HG03045 (cell line): Measurements from ENCODE around the gene ADPGK.

Experiments
- ATAC-seq: cut with Tn5 transposase; IDR thresholded peaks from one replicate; pipeline ENCODE4 v1.9.1; 2021; ENCODE audit warnings: mild to moderate bottlenecking, moderate library complexity; ENCODE audit not compliant: unreplicated experiment

The ADPGK gene

DNA sequence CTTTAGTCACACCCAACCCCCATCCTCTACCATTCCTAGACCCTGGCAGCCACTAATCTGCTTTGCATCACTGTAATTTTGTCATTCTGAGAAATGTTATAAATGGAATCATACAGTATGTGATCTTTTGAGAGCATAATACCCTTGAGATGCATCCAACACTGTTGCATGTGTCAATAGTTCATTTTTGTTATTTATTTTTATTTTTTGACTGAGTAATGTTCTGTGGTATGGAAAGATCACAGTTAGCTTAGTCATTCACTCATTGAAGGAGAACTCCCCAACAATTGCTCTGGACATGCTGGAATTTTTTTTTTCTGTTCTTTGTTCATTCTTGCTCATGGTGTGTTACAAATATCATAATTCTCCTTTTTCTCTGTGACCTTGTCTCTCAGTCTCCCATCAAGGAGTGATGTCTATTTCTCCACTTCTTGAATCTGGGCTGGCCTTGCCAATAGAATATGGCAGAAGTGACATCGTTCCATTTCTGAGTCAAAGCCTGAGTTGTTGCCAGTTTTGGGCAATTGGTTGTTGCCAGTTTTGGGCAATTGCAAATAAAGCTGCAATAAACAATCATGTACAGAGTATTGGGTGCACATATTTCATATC lies 6.8 kb upstream of the ADPGK start:
- ATAC-seq = no peak

DNA sequence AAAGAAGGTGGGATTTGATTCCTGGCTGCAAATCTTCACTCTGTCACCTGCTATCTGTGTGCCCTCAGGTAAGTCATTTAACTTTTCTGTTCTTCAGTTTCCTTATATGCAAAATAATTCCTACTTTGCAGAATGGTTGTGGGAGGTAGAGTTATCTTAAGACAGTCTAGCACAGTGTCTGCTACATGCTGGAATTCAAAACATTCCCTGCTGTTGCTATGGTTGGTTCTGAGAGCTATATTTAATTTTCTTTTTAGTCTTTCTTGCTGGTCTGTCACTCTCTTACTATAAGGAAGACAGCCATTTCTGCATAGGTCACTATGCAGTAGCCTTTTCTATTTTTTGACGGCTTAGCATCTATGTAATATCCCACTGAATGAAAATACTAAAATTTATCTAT lies 4.0 kb upstream of the ADPGK start:
- ATAC-seq = no peak

DNA sequence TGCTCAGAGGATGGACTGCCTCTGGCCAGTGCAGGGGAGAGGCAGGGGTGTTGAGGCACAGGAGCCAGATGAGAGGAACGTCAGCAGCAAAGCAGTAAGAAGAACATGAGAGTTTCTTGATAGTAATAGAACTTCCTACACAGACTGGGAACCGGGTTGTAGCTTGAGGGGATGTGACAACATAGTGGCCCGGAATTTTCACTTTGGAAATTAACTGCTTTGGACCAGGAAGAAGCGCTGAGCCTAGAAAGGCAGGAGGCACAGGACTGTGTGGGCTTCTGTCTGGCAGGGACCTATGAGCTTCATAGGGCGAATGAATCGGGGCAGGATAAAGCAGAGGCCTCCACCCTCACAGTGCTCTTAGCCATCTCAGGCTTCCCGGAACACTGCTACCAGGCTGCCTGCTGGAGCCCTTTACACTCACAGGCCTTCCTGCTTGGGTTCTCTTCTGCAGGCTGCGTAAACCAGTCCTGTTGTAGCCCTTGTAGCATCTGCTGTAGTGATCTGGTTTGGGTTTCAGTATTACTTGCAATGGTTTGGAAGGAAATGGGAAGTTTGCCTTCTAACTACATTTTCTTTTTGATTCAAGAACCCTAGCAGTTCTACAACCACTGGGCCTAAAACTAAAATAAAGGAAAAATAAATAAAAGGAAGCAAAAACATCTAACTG lies 3.3 kb upstream of the ADPGK start:
- ATAC-seq = no peak

DNA sequence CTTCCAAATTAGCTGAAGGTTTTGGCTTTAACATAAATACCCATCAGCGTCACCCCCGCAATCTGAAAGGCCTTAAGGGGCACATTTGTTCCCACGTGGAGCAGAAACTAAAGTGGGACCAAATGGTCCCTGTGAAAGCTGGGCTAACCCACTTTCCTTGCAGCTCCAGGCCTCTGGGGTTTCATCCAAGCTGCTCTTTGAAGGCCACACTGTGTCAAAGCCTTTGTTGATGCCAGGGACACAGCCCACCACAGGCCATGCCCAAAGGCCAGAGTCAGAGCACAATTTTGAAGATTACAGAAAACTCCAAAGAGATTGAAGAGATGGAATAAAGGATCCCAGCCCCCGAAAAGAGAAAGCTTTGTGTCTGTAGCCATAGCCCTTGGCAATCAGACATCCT lies 2.7 kb upstream of the ADPGK start:
- no peak for ATAC-seq

DNA sequence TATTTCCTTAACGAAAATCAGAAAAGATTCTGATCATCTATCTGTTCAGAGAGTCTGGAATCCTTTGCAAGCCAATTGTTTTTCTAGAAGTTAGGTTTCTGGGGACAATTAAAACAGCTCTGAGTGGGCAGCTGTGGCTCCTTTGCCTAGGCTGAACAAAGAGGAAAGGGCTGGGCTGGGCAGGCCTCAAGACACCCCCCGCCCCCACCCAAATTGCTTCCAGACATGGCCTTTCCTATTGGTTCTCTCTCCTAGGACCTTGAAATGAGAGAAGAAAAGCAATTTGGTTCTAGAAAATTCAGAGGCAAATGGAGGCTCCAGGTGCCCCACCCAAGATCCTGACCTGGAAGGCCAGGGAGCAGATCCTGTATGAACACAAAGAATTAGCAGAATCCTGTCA lies 2.3 kb upstream of the ADPGK start:
- no peak for ATAC-seq

DNA sequence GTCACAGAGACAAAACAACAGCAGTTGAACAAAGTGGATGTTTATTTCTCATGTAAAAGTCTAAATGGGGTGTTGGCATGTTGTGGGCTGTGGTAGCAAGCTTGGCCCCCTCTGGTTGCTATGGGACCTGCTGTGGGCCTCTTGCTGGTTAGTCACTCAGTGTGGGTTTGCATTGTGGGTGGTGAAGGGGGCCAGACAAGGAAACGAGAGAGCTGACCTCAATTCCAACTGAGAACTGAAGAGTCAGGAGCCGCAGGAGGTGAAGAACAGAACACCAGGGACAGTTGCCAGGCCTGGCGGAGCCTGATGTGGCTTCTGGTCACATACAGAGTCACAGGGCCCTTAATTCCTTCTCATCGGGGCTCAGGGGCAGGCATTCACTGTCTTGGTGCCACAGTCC lies 1.9 kb upstream of the ADPGK start:
- no peak for ATAC-seq

DNA sequence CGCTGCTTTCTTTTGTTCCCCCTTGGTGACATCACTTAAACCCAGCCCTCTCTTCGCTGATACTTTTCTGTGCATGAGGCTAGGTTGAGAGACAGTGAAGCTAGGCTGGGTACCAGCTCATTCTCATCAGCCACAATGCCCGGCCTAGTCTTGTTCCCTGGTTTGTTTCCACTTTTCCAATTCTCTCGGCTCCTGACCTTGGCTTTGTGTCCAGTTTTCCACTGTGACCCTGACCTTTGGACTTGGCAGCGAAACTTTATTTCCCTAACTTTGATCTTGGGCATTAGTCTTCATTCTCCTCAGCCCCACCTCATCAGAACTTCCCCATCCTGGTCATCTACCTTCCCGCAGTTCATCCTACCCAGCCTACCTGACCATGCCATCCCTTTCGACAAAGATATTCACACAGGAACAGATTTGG lies 908 bp upstream of the ADPGK start:
- no peak for ATAC-seq

DNA sequence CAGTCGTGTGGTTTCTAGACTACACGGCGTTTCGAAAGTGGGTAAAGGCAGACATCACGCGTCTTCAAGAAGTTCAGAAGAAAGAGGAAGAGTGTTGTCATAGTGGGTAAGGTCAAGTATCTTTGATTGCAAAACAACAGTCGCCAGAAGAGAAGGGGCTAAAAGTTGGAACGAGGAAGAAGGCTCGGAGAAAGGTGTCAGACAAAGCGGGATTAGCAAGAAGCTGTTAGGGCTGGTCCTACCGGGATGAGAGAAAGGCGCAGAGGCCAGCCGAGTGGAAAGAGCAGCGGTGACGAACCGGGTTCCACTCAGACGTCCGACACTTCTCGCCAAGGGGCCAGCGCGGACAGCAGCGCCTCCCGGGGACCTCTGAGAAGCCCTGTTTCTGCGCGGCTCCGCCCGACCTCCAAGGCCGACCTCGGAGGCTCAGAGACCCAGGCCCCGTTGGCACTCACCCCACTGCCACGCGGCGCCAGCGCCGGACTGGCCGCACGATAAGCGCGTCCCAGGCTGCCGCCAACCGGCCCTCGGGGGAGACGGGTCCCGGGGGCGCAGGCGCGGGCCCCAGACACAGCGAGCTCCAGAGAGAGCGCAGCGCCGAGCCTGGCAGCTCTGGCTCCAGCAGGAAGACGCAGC lies 436 bp downstream of the ADPGK start:
- peak; percentile 36 for ATAC-seq

DNA sequence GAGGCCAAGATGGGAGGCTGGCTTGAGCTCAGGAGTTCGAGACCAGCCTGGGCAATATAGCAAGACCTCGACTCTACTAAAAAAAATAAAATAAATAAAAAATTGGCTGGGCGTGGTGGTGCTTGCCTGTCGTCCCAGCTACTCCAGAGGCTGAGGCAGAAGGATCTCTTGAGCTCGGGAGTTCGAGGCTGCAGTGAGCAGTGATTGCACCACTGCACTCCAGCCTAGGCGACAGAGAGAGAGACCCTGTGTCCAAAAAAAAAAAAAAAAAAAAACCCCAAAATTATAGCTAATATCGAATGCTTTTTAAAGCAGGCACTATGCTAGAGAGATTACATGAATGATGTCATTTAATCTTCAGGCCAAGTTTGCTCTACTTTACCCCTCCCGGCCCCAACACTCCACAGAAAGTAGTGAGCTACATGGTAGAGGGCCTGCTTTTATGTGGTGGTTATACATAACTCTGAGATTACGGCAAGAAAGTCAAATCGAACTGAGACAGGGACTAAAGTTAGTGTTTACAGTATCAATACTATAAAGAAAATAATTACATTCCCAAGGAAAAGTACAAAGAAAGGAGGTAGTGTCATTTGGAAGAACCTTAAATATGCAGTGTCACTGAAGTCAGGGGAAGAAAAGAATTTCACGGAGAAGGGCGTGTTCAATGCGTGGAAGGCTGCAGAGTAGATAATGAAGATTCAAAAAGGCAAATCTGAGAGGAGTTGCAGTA lies 1.1 kb downstream of the ADPGK start:
- ATAC-seq = no peak

DNA sequence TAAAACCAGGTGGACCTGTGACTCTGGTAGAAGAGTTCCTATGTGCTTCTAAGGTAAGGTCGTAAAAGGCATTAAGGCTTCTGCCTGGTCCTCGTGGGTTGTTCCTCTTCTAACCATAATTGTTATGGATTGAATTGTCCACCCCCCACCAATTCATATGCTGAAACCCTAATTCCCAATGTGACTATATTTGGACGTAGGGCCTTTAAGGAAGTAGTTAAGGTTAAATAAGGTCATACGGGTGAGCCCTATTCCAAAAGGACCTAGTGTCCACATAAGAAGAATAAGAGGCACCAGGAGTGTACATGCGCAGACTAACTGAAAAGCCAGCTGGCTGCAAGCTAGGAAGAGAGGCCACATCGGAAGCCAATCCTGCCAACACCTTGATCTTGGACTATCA lies 1.9 kb downstream of the ADPGK start:
- no peak for ATAC-seq

DNA sequence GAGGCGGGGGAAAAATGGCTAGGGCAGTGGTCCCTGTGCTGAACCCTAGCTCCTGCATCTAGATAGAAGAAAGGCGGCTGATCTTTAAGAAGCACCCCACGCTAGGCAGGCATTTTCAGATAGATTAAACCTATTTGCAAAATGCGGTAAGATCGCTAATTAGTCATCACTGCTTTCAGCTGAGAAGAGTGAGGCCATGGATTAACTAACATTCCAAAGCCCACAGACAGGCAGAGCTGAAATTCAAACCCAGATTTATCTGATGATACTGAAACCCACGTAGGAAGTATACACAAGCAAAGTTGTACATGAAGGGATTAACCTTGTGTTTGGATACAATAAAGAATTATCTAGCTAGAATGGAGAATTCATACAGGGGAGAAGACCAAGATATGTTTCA lies 4.8 kb downstream of the ADPGK start:
- no peak for ATAC-seq

DNA sequence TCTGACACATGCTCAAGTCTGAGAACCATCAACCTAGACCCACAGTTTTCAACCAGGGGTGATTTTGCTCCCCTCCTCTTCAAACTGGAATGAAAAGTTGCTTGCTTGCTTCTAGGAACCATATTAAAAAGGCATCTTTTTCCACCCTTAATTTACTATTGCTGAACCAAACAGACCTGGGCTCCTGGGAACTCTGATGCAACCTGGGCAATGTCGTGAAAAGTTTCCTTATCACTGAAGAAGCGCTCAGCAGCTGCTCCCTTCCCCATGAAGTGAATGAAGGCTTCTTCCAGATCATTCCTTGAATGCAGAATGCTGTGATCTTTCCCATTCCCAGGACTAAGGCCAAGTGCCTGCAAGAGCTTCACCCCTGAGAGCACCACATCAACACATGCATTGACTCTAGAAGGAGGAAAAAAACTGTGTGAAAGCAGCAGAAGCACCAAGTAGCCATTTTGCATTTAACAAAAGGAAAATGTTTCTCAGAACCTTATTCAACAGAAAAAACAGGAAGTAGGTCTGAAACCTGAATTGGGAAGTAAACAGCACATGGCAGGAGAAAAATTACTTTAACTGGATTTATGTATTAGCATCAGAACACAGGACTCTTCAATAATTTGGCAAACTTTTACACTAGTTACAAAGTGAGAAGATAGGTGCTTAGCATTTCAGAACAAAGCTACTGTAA lies 8.7 kb downstream of the ADPGK start:
- no peak for ATAC-seq

DNA sequence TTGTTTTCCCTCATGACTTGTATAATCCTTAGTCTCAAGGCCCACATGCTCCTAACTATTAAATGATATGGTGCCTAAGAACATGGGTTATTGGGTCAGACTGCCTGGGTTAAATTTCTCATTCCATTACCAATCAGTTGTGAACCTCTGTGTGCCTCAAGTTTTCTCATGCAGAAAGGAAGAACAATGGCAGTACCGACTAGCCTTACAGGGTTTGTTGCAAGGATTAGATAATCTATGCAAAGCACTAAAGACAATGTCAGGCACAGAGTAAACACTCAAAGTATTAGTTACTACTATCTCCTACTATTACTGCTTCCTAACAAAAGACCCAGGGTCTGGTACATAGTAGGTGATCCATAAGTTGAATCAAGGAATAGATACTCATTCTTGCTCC lies 12.2 kb downstream of the ADPGK start:
- ATAC-seq = no peak

DNA sequence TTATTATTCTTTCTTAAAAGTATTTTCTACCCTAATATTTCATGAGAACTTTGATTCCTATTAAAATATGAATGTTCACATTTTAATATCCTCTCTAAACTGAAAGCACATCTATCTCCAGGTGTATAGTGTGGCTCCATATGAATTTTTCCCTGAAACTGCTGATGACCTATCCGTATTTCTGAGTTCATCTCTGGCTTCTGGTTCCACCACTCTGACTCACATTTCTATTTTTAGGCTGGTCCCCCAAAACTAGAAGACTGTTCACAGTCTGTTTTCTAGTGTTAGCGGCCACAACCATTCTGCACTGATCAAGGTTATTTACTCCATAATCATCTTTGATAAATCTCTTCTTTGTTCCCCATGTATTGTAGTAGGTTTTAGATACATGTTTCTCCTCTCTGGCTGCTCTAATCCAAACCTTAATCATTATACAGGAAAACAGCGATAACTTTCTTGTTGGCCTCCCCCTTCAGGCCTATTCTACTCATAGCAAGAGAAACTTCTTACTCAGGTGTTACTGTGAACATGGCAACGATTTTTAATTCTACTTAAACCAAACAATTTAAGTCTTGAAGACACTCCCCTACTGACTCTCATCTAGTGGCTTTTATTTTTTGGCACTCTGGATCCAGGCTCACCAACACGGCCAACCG lies 12.8 kb downstream of the ADPGK start:
- ATAC-seq = no peak

DNA sequence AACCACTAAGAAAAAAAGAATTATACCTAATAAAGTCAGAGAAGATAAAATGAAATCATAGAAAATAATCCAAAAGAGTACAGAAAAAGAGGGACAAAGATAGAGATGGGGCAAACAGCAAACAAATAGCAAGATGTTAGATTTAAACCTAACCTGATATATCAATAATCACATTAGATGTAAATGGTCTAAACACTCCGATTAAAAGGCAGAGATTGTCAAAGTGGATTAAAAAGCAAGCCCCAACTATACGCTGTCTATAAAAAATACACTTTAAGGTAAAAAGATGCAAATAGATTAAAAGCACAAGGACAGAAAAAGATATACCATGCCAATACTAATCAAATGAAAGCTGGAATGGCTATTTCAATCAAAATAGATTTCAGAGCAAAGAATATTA lies 16.8 kb downstream of the ADPGK start:
- ATAC-seq = no peak

DNA sequence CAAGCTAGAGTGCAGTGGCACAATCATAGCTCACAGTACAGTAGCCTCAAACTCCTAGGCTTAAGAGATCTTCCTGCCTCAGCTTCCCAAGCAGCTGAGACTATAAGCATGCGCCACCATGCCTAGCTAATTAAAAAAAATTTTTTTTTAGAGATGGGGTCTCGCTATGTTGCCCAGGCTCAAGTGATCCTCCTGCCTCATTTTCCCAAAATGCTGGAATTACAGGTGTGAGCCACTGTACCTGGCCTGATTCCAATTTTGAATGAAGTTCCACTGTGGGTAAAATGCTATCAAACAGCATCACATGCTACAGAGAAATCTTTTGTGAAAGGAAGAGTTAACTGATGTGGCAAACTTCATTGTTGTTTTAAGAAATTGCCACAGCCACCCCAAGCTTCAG lies 17.5 kb downstream of the ADPGK start:
- ATAC-seq = no peak

DNA sequence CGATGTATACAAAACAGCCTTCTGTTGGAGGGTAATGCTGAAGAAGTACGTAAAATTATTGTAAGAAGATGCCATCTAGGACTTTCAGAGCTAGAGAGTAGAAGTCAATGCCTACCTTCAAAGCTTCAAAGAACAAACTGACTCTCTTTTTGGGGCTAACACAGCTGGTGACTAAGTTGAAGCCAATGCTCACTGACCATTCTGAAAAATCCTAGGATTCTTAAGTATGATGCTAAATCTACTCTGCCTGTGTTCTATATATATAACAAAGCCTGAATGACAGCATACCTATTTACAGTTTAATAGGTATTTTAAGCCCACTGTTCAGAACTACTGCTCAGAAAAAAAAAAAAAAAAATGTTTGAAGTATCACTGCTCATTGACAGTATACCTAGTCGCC lies 18.9 kb downstream of the ADPGK start:
- no peak for ATAC-seq

DNA sequence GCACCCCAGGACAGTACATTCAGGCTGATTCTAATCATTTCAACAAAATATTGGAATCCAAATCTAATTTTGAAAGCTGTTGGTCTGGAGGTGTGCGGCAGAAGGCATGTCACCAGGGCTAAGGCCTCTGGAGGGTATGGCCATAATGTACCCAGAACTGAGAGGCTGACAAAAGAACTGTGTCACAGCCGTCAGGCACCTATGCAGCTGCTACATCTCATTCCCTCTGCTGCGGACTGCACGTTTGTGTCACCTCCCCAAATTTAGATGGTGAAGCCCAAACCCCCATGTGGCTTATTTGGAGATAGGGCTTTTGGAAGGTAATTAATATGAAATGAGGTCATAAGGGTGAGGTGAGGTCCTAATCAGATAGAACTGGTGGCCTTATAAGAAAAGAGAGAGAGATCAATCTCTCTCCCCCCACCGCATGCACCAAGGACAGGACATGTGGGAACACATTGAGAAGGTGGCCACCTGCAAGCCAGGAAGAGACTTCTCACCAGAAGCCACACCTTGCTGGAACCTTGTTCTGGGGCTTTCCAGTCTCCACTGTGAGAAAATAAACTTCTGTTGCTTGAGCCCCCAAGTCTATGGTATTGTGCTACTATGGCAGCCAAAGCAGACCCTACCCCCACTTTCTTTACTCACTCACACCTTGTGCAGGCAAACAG lies 22.8 kb downstream of the ADPGK start:
- ATAC-seq = no peak

DNA sequence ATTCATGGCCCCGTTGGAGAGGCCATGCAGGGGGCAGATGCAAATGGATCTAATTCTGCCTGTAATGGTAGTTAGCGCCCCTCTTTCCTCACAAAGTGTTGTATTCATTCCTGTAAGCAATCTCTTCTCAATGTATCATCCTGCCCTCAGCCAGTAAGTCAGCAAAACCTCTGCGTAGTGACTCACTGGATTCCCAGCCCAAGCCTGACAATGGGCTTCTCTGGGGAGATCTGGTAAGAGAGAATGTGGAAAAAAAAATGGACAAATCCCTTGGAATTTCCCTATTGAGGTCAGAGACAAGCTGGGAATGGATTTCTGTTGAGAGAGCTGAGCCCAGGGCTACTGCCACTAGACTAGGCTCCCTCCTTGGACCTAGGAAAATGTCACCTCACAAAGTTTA lies 25.4 kb downstream of the ADPGK start:
- ATAC-seq = no peak

DNA sequence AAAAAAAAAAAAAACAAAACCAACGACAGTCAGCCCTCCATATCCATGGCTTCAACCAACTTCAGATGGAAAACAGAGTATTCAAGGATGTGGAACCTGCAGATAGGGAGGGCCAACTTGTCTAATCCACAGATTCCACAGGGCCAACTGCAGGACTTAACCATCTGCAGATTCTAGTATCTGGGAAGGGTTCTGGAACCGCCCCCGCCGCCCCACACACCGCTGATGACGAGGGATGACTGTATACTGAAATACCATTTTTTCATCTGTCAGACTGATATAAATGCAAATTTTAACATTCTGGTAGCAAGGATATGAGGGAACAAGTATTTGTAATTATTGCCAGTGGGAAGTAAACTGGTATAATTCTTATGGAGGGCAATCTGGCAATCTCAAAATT lies 29.5 kb downstream of the ADPGK start:
- ATAC-seq = no peak
